Measurements from ENCODE around the gene ADAP2. TPM values are rescaled to one million over a fixed set of nuclear protein-coding genes. Genes with fewer than 3 reads are reported as not detected.
"Not testable (repeated sequence)": the region's sequence is repeated elsewhere in the genome, so short reads cannot be mapped to it uniquely, and the experiment has no call there.

ADAP2 gene
- total RNA-seq, 1 donor from 2014 or later = 0.36 TPM

DNA sequence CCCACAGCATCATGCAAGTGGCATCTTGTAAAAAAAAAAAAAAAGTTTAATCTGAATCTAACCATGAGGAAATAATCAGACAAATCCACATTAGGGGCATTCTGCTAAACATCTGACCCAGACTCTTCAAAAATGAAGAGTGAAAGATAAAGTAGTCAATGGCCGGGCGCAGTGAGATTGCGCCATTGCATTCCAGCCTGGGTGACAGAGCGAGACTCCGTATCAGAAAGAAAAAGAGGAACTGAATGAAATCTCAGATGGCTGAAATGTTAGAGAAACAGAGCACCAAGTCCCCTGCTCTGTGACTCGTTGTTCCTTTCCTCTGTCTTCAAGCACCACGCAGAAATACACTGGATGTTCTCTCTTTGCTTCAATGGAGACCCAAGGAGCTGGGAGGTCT is 36.4 kb downstream of the ADAP2 start:
- Mint-ChIP-seq H3K4me1 (no peaks in the 10 kb centered on the region), H3K27ac (no peak overlapping the region), H3K4me3 (no peak overlapping the region), H3K27me3 (ENCODE audit: low read depth) (no peaks in the 10 kb centered on the region), H3K36me3 (no peaks in the 10 kb centered on the region), H3K9me3 (no peaks in the 10 kb centered on the region)
- DNase-seq (ENCODE audit: low spot score in 2 of 2, unreplicated experiment in 2 of 2) = no peak
- TF ChIP-seq, protein P1, sequence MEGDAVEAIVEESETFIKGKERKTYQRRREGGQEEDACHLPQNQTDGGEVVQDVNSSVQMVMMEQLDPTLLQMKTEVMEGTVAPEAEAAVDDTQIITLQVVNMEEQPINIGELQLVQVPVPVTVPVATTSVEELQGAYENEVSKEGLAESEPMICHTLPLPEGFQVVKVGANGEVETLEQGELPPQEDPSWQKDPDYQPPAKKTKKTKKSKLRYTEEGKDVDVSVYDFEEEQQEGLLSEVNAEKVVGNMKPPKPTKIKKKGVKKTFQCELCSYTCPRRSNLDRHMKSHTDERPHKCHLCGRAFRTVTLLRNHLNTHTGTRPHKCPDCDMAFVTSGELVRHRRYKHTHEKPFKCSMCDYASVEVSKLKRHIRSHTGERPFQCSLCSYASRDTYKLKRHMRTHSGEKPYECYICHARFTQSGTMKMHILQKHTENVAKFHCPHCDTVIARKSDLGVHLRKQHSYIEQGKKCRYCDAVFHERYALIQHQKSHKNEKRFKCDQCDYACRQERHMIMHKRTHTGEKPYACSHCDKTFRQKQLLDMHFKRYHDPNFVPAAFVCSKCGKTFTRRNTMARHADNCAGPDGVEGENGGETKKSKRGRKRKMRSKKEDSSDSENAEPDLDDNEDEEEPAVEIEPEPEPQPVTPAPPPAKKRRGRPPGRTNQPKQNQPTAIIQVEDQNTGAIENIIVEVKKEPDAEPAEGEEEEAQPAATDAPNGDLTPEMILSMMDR (IDR thresholded peaks at IDR 0.05; ENCODE audit: unreplicated experiment) = no peak

DNA sequence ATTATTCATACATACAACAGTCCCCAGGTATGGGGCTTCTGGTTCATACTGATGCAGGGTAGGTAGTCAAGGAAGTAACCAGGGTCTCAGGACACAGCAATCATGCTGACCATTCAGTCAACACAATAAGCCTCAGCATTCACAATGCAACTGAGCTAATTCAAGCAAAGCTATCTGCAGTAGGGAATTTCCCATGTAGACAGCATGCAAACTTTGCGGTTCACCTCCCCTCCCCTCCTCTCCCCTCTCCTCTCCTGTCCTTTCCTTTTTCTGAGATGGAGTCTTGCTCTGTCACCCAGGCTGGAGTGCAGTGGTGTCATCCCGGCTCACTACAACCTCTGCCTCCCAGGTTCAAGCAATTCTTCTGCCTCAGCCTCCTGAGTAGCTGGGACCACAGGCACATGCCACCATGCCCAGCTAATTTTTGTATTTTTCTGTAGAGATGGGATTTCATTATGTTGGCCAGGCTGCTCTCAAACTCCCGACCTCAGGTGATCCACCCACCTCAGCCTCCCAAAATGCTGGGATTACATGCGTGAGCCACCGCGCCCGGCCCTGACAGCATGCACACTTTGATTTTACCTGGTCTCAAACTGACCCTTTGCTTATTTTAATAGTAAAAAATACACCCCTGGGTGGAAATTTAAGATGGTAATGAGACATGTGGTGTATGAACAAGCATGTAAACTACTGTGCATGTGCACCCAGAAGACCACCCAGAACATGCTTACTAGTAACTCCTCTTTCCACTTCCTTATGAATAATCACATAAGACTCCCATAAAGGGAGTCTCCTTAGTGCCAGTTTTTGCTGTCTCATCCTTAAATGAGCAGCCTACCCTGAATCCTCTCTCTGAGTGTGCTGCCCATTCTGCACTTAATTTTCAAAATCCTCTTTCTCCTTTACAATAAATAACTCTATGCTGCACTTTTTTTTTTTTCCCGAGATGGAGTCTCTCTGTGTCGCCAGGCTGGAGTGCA is 39.8 kb downstream of the ADAP2 start:
- Mint-ChIP-seq H3K4me1 (no peaks in the 10 kb centered on the region), H3K9me3 (no peaks in the 10 kb centered on the region), H3K27ac (no peak overlapping the region), H3K27me3 (ENCODE audit: low read depth) (no peaks in the 10 kb centered on the region), H3K4me3 (no peak overlapping the region), H3K36me3 (no peaks in the 10 kb centered on the region)
- no peak for DNase-seq (ENCODE audit: low spot score in 2 of 2, unreplicated experiment in 2 of 2)
- TF ChIP-seq, protein P1 (IDR thresholded peaks at IDR 0.05; ENCODE audit: unreplicated experiment) = no peak

DNA sequence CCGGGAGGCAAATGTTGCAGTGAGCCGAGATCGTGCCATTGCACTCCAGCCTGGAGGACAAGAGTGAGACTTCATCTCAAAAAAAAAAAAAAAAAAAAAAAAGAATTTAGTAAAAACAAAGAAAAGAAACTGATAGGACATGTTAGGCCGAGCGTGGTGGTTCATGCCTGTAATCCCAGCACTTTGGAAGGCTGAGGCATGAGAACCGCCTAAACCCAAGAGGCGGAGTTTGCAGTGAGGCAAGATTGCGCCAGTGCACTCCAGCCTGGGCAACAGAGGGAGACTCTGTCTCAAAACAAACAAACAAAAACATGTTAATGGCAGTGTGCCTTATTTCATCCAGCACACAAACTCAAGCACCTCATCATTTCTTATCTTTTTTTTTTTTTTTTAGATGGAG is 42.6 kb downstream of the ADAP2 start:
- DNase-seq (ENCODE audit: low spot score in 2 of 2, unreplicated experiment in 2 of 2); H3K9me3 Mint-ChIP-seq; H3K36me3 Mint-ChIP-seq; H3K4me1 Mint-ChIP-seq; H3K4me3 Mint-ChIP-seq; H3K27me3 Mint-ChIP-seq (ENCODE audit: low read depth); H3K27ac Mint-ChIP-seq: not testable (repeated sequence)

DNA sequence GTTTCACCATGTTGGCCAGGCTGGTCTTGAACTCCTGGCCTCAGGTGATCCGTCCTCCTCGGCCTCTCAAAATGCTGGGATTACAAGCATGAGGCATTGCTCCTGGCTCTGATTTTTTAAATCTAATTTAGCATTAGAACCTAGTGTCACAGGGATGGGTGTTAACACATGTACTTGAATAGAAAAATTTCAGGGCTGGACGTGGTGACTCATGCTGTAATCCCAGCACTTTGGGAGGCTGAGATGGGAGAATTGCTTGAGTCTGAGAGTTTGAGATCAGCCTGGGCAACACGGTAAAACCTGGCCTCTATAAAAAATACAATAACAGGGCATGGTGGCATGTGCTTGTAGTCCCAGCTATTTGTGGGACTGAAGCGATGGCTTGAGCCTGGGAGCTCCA is 43.1 kb downstream of the ADAP2 start:
- no peak for DNase-seq (ENCODE audit: low spot score in 2 of 2, unreplicated experiment in 2 of 2)
- no peaks in the 10 kb centered on the region for H3K36me3 Mint-ChIP-seq
- no peak overlapping the region for H3K4me3 Mint-ChIP-seq
- H3K9me3 Mint-ChIP-seq = no peaks in the 10 kb centered on the region
- TF ChIP-seq, protein P1 (IDR thresholded peaks at IDR 0.05; ENCODE audit: unreplicated experiment) = no peak
- H3K27me3 Mint-ChIP-seq (ENCODE audit: low read depth) = no peaks in the 10 kb centered on the region
- no peak overlapping the region for H3K27ac Mint-ChIP-seq
- peaks cover 1% of the 10 kb centered on the region for H3K4me1 Mint-ChIP-seq

DNA sequence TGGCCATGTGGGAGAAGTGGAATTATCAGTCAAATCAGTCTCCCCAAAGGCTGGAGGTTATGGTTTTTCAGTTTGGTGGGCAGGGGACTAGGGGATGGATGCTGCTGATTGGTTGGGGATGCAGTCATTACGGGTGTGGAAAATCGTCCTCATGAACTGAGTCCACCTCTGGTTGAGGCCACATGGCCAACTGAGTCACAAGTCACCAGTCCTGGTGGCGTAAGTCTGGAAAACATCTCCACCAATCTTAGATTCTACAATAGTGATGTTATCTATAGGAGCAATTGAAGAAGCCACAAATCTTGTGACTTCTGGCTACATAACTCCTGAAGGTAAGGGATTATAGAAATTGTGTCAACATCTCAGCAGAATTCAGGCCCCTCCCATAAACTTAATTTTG is 43.9 kb downstream of the ADAP2 start:
- H3K27me3 Mint-ChIP-seq (ENCODE audit: low read depth) = no peaks in the 10 kb centered on the region
- DNase-seq (ENCODE audit: low spot score in 2 of 2, unreplicated experiment in 2 of 2) = no peak
- H3K4me1 Mint-ChIP-seq = peaks cover 9% of the 10 kb centered on the region
- H3K27ac Mint-ChIP-seq = no peak overlapping the region
- TF ChIP-seq, protein P1 (IDR thresholded peaks at IDR 0.05; ENCODE audit: unreplicated experiment) = no peak
- H3K36me3 Mint-ChIP-seq = no peaks in the 10 kb centered on the region
- H3K4me3 Mint-ChIP-seq = no peak overlapping the region
- H3K9me3 Mint-ChIP-seq = no peaks in the 10 kb centered on the region

DNA sequence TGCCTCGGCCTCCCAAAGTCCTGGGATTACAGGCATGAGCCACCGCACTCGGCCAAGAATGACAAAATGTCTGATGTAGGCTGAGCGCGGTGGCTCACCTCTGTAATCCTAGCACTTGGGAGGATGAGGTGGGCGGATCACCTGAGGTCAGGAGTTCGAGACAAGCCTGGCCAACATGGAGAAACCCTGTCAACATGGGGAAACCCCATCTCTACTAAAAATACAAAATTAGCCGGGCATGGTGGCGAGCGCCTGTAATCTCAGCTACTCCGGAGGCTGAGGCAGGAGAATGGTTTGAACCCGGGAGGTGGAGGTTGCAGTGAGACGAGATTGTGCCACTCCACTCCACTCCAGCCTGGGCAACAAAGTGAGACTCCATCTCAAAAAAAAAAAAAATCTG is 46.2 kb downstream of the ADAP2 start:
- H3K4me3 Mint-ChIP-seq; H3K9me3 Mint-ChIP-seq; H3K36me3 Mint-ChIP-seq; H3K27me3 Mint-ChIP-seq (ENCODE audit: low read depth); H3K27ac Mint-ChIP-seq; DNase-seq (ENCODE audit: low spot score in 2 of 2, unreplicated experiment in 2 of 2): not testable (repeated sequence)
- H3K4me1 Mint-ChIP-seq = peaks cover 19% of the 10 kb centered on the region

All from mesothelial cell of epicardium (in vitro differentiated cells).